NCI-H345 treated with DMSO at 0.1 percent for 48 hours (cell line): ENCODE data around the gene TSC22D2.
"Not testable (repeated sequence)": the region's sequence is repeated elsewhere in the genome, so short reads cannot be mapped to it uniquely, and the experiment has no call there.

Source experiments
- DNase-seq: peaks from one replicate; lab custom pipeline; 2025; ENCODE audit not compliant: unreplicated experiment; lab: John Stamatoyannopoulos, UW

TSC22D2 gene

DNA sequence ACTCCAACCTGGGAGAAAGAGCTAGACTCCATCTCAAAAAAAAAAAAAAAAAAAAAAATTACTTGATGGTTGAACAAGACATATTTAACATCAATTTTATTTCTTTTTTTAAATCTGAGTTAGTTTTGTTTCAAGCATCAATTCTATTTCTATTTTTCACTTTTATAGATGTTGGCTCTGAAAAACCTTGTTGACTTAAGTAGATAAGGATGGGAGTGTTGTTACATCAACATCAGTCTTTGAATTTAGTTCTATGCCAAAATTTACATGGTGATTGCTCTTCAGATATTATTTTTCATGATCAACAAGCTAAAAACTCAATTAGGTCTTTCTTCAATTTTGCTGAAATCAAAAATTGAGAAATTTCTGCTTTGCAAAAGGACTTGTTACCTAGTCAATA, 71.3 kb downstream of the TSC22D2 start:
- DNase-seq: no peak

DNA sequence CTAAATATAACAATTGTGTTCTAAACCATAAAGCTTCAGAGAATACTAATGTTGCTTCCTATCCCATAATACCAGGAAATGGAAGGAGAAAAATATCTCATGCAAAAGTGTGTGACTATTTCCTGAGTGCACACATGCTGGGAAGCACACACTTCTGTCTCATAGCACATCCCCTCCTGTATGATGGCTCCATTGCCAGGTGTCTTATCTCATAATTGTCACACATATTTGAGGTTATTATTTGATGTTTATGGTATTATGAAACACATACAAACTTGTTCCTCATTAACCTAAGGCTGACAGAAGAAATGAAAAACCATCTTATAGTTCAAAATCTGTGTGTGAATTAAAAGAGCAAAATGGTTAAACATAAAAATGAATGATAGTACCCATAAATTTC, 72.8 kb downstream of the TSC22D2 start:
- no peak for DNase-seq

DNA sequence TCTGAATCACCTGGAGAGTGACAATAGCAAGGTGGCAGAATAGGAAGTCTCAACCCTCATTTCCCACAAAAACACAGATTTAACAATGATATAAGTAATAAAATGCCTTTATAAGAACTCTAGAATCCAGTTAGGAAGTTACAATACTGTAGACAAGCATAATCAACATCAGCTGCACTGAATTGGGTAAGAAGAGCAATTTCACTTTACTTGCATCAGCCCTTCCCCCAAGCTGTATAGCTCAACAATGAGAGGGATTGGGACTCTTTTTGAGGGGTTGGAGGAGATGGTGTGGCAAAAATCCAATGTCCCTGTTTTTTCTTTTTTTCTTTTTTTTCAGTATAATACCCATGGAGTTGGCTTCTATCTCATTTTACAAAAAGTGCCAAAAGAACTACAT, 75.1 kb downstream of the TSC22D2 start:
- DNase-seq: no peak

DNA sequence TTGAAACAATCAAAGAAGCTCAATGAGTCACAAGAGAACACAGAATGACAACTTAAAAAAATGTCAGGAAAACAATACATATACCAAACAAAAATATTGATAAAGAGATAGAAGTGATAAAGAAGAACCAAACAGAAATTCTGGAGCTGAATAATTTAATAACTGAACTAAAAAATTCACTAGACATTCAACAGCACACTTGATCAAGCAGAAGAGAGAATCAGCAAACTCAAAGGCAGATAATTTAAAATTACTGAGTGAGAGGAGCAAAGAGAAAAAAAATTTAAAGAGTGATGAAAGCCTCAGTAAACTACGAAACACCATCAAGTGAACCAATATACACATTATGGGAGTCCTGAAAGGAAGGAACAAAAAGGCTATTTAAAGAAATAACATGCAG, 76.3 kb downstream of the TSC22D2 start:
- DNase-seq: no peak

DNA sequence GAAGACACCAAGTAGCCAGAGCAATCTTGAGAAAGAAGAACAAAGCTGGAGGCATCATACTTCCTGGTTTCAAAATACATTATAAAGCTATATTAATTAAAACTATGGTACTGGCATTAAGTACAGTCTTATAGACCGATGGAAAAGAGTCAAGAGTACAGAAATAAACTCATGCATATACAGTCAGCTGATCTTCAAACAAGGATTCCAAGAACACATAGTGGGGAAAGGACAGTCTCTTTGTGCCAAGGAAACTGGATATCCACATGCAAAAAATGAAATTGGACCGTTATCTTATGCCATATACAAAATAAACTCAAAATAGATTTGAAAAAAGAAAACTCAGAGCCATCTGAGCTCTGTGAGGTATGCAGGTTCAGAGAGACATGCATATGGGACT, 80.8 kb downstream of the TSC22D2 start:
- DNase-seq: no peak

DNA sequence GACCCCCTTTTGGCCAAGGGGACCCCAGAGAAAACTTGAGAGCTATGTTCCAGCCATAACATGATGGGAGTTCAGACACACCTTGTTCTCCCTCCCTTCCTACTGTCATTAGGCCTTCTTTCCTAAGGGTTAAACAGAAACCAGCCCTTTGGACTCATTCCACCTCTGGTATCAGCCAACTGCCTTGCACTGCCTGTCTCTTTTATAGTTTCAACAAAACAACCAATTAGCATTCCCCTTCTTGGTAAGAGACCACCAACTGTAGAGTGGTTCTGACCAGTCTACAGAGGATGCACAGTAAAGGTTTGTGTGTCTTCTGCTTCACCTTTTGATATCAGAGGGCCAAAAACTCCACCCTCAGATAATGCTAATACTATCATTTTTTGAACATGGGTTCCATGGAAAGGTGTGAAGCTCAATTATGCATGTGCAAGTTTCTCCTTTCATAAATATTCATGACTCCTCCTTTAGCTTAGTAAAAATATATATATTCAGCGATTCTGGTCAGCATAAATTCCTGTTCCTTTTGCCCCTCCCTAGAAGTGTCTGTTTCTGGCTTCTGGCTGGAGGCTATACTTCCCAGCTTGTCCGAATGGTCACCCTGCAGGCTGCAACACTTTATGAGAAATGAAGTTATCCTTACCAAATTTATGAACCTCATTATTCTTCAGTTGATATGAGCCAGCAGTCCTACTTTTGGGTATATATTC, 82.3 kb downstream of the TSC22D2 start:
- no peak for DNase-seq

DNA sequence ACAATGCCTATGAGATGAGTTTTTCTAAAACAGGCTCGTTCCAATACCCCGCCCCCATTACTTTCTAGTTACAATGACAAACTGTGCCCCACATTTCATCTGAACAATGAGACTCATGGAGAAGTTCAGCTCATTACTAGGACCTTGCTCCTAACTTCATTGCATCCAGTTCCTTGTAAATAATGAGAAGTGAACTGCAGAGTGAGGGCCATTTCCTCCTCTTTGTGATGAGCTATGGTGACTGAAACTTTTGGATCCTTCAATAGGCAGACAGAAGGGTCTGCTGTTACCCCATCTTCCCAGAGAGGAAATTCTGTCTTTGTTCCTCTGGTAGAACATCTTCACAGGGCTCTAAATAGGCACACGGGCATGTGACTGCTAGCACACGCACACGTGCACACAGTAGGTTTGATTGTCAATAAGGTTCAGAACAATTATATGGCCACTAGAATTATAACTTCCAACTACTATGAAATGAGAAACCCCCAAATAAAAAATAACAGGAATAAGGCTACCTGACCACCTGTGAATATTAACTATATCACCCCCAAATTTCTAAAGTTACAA, 86.4 kb downstream of the TSC22D2 start:
- no peak for DNase-seq

DNA sequence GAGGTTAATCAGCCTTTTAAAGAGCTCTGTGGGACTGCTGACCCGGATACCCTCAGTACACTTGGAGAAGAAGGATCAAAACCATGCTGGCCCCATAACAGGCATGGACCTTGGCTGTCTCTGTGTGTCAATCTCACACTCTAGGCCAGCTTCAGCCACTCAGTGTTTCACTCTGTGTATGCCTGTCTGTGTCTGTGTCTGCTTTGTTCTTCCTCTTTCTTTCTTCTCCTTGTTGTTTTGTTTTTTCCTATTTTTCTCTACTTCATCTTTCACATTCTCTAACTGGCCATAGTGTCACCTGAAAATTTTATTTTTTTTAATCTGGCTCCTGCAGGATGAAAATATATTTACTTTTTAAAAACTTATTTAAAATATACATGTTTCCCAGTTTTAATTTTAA, 87.1 kb downstream of the TSC22D2 start:
- DNase-seq: no peak

DNA sequence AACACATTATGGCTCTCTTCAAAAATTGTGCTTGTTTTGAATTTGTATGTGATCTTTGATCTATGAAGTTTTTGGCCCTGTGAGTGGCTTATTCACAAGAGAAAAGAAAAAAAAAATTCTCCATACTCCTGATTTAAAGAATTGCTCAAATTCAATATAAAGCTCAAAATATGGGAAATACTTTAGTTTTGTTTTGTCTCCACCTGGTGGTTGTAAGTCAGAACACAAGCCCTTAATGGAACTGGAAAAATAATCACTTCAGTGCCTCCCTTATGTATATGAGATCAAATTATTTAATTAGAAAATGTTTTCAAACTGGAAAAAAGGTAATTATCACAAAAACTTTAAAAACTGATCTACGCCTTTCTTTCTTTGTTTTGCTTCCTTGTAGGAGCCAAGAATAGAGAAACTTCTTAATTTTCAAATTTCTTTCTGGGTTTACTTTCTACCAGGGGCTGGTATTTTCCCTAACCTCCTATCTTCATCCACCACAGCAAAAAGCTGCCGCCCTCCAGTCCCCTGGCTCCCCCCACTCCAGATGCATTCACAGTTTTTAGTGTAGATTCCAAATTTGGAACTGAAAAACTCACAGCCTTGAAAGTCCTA, 87.6 kb downstream of the TSC22D2 start:
- no peak for DNase-seq

DNA sequence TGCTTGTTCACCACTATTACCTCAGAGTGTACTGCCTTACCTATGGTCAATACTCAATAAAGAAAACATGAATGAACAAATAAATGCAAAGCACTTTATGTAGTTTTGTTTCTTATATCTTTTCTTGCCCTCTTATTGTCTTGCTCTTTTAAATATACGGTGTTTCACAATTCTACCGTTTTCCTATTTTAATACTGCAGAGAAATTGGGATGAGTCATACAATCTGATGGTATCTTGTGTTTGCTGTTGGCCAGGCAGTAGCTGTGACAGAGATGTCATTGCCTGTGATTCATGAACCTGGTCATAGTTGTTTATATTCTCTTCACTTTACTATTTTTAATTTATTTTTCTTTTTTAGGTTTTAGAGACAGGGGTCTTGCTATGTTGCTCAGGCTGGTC, 89.9 kb downstream of the TSC22D2 start:
- DNase-seq: no peak

DNA sequence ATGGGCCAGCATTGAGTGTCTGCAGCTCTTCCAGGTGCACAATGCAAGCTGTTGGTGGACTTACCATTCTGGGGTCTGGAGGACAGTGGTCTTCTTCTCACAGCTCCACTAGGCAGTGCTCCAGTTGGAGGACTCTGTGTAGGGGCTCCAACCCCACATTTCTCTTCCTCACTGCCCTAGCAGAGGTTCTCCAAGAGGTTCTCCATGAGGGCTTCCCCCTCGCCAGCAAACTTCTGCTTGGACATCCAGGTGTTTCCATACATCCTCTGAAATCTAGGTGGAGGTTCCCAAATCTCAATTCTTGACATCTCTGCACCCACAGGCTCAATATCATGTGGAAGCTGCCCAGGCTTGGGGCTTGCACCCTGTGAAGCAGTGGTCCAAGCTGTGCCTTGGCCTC, 92.9 kb downstream of the TSC22D2 start:
- DNase-seq: not testable (repeated sequence)

DNA sequence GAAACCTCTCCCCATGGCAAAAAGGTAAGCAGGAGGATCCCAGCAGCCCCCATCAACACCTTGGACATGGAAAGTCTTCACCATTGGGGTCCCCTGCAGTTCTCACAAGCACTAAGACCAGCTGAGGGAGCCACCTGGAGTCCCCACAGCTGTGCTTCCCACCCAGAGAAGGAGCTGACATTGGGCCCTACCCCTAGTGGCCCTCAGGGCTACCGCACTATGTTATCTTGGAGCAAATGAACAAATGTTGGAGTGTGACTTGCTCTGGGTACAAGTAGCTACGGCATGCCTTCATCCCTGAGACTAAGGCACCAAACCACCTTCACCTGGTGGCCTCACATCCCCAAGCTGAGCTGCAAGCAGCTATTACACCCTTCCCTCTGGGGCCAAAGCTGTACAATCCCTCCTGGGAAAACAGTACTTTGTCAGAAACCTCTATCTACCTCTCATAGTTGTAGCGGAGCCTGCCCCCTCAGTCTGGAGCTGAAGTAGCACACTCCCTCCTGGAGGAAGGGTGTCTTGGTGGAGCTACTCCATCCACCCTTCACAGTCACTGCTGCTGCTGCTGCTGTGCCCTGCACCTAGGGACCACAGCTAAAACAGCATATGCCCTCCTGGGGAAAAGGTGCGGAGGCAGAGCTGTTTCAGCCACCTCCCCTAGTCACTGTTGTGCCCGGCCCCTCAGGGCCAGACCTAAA, 95.5 kb downstream of the TSC22D2 start:
- no peak for DNase-seq

DNA sequence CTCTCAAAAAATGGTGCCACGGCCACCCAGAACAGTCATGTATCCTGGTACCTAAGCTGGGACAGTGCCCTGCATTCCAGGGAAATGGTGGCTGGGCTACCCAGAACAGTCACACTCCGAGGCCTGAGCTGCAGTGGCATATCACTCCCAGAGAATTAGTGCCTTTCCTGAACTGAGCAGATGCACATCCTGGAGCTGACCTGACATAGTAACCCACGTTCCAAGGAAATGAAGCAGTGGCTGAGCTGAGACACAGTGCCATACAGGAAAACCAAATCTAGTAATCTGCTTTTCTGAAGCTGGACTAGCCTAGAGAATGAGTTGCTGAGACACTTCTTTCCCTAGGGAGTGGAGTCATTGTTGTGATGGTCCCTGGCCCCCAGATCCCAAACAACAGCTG, 96.4 kb downstream of the TSC22D2 start:
- no peak for DNase-seq

DNA sequence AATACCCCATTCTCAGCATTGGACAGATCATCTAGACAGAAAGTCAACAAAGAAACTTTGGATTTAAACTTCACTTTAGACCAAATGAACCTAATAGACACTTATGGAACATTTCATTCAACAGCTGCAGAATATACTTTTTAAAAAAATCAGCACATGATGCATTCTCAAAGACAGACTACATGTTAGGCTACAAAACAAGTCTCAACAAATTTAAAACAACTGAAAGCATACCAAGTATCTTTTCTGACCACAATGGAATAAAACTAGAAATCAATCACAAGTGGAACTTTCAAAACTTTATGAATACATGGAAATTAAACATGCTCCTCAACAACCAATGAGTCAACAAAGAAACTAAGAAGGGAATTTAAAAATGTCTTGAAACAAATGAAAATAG, 100.3 kb downstream of the TSC22D2 start:
- no peak for DNase-seq

DNA sequence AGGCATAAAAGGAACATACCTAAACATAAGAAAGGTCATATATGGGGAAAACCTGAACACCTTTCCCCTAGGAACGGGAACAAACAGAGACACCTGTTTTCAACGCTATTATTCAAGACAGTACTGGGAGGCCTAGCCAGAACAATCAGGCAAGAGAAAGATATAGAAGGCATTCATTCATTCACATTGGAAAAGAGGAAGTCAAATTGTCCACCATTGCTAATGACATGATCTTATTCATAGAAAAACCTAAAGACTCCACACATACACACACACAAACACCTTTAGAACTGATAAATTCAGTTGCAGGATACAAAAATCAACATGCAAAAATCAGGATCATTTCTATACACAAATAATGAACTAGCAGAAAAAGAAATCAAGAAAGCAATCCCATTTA, 101.7 kb downstream of the TSC22D2 start:
- no peak for DNase-seq

DNA sequence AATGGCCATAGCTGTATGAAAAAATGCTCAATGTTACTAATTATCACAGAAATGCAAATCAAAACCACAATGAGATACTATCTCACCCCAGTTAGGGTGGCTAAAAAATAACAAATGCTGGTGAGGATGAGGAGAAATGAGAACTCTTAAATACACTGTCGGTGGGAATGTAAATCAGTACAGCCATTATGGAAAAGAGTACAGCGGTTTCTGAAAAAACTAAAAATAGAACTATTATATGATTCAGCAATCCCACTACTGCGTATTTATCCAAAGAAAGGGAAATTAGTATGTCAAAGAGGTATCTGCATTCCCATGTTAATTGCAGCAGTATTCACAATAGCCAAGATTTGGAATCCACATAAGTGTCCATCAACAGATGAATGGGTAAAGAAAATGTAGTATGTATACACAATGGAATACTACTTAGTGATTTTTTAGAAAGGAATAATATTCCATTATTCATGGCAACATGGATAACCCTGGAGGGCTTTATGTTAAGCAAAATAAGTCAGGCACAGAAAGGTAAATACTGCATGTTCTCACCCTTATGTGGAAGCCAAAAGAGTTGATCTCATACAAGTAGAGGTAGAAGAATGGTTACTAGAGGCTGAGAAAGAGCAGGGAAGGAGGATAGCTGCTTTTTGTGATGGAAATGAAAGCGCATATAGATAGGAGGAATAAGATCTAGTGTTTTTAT, 103.2 kb downstream of the TSC22D2 start:
- DNase-seq: no peak

DNA sequence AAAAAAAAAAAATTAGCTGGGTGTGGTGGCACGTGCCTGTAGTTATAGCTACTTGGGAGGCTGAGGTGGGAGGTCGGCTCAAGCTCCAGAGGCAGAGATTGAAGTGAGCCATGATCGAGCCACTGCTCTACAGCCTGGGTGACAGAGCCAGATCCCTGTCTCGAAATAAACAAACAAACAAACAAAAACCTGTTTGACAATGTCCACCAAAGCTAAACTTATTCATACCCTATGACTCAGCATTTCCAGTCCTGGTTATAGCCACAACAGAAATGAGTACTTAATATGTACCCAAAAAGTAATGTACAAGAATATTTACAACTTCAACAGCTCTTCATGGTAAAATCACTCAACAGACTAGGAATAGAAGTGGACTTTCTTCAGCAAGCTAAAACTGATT, 107.1 kb downstream of the TSC22D2 start:
- DNase-seq: no peak
